ENCODE data around the gene CKS1B.
"Not testable (repeated sequence)": the region's sequence is repeated elsewhere in the genome, so short reads cannot be mapped to it uniquely, and the experiment has no call there.

The CKS1B gene

DNA sequence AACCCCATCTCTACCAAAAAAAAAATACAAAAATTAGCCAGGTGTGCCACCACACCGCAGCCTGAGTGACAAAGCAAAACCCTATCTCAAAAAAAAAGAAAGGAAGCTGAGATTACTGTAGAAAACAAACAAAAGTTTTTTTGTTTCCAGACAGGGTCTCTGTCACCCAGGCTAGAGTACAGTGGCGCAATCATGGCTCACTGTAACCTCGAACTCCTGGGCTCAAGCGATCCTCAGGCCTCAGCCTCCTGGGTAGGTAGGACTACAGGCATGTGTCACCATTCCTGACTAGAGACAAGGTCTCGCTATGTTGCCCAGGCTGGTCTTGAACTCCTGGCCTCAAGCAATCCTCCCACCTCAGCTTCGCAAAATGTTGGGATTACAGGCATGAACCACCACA lies 10.1 kb upstream of the CKS1B start:
- DNase-seq (ENCODE audit: low read depth), result no peak

- DNase-seq (ENCODE audit: low read depth), result no peak
Measured at GRCh38 chr1:154966111-154966510, 8.4 kb upstream of the CKS1B start.

DNA sequence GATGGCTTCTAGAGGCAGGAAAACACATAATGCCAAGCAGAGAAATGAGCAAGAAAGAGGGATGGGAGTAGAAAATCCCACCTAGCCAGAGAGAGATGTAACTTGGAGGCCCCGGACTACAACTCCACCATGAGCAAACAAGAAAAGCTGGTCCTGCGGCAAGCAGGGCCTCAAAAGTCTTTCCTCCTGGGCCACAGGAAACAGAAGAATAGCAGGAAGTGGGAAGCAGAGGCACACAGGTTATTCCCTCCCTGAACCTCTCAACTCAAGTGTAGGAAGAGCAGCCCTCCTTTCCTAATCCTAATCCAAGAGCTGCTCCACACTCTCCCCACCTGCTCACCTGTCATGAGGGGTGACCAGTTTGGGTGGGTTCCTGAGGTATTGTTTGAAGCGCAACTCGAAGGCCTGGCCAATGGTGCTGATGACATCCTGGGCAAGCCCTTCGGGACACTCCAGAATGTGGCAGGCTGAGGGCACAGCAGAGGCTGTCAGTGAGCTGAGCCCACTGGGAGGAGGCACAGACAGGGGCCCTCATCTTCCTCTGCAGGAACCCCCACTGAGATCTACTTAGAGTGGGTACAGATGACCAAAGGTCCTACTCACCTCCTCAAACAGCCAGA lies 7.0 kb upstream of the CKS1B start:
- no peak for DNase-seq (ENCODE audit: low read depth)

DNA sequence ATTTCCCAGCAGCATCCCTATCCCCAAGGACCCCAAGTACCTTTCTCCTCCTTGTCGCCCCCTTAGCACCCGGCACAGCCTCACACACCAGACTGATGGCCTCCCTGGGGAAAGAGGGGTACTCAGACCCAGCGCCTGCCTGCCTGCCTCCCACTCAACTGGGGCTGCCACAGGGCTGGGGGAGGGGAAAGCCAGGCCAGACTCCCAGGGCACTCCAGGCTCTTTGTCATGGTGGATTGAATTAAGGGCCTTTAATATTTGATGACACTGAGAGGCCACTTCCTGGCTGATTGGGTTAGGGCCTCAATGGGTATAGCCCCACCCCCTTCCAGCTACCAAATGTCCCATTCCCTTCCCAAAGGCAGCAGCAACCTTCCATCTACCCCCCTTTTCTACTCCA lies 5.8 kb upstream of the CKS1B start:
- no peak for DNase-seq (ENCODE audit: low read depth)

DNA sequence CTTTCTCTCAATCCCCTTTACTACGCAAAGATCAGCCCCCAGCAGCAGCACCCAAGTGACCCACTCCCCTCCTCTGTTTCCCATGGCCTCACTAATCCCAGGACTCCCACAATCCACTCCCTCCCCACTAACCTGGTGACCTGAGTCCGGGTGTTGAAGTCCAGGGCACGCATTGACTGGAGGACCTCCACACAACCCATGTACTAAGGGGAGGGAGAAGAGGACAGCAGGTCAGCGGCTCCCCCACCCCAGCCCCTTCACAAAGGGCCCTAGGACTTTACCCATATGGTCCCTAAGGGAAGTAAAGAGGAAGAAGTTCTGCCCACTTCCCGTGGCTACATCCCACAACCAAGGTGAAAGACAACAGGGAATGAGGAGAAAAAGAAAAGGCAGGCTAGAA lies 5.2 kb upstream of the CKS1B start:
- DNase-seq (ENCODE audit: low read depth), result no peak

DNA sequence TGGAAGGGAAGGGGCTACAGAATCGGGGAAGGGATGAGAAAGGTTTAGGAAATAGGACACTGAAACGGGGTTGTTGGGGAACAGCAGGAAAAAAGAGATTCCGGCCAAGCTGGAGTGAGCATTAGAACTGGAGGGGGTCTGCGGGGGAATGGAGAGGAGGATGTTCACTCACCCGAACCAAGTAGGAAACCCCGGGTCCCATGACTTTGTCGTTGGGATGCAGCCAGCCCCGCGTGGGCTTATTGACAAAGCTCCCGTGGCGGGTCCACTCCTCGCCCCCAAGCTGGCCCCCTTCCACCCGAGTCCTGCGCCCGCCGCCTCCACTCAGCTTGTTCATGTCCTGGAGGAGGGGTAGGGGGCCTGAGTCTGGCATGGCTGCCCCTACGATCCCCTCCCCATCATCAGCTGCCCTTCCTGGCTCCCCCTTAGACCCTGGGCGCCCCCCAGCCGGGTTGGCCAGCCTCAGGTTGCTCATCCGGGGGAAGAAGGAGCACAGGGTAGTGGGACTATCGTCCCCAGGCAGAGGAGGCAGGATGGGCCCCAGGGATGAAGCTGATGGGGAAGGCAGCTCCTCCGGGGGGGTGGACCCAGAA lies 4.5 kb upstream of the CKS1B start:
- DNase-seq (ENCODE audit: low read depth), result no peak

DNA sequence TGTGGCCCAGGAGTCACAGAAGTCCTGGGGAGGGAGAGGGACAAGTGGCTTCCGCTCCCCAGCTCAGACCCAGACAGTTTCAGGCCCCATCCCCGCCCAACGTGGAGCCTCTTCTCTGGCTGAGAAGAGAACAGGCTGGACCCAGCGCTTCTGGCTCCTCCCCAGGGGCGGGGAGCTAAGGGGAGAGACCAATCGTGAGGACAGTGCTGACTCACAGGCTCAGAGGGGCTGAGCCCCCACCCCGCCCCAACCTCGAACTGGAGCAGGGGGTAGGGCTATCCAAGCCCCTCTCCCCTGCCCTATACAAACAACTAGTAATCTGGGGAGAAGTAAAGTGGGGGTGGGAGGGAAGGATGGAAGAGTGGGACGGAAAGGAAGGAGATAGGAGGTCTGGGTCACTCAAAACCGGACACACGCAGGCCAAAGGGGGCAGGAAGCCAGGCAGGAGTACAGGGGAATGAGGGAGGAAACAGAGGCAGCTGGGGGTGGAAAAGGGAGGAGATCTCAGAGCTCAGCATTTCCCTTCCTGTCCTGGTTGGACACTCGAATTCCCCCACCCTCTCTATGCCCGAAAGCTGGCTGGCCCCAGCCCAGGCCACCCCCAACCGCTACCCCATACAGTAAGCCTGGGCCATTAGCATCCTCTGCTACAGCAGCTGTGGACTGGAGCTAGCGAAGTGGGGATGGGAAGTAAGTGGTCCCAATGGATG lies 3.7 kb upstream of the CKS1B start, which contains the start of gene SHC1:
SHC1 (minus strand) TSS at position 117 of the 710 bp plus-strand sequence. CDS start 221 bp downstream, outside the sequence.
- DNase-seq (ENCODE audit: low read depth), result no peak

DNA sequence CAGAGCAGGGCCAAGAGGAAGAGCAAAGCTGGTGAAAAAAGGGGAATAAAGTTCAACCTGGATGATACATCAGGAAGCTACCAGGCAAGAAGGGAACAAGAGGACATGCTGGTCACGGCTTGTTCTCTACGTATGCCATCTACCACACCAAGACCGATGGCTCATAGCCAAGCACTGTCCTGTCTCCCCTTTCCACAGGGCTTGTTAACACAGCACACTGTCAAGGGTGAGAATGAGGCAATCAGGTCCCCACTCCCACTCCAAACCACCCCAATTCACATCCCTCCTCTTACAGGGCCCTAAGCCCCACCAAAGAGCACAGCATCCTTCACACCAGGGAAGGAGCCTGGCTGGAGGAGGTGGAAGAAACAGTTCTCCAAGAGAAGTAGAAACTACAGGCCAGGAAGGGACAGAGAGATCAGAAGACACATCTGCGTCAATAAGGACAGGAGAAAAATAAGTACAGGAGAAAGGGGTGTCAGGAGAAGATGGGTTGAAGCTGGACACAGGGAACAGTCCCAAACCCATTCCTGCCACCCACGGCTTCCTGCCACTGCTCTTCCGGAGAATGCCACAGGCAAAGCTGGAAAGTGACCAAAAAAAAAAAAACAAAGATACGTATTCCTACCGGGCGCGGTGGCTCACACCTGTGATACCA lies 3.0 kb upstream of the CKS1B start:
- DNase-seq (ENCODE audit: low read depth), result no peak

GRCh38 chr1:154972213-154972516 lies 2.3 kb upstream of the CKS1B start:
- no peak for DNase-seq (ENCODE audit: low read depth)

GRCh38 chr1:154972517-154973343 lies 1.8 kb upstream of the CKS1B start:
- no peak for DNase-seq (ENCODE audit: low read depth)

DNA sequence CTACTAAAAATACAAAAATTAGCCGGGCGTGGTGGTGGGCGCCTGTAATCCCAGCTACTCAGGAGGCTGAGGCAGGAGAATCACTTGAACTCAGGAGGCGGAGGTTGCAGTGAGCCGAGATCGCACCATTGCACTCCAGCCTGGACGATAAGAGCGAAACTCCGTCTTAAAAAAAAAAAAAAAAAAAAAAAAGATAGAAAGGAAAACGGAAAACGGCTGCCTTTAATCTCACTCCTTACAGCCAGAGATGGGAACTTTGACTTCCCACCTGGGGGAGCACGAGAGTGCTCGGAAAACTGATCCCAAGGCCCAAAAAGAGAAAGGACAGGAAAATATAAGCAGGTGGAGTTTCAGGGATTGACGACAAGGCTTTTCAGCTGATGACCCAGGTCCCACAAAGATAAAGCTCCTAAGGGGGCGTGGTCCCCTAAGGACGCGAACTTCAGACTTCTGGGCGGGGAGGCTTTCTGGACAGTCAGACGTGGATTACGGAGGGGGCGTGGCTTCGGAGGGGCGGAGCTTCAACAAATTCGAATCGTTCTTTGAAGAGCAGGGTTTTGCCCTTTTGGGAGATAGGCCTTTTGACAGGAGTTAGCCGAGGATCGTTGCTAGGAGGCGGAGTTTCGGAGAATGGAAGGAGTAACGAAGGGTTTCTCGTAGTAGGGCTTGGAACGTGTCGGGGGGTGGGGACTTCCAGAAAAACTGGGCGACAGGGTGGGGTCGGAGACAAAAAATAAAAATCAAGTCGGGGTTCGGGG lies 958 bp upstream of the CKS1B start:
- peak; percentile 82 for DNase-seq (ENCODE audit: low read depth)

GRCh38 chr1:154974808-154975408 lies 427 bp downstream of the CKS1B start:
- peak; percentile 79 for DNase-seq (ENCODE audit: low read depth)

- peak; percentile 33 for DNase-seq (ENCODE audit: low read depth)
Measured at GRCh38 chr1:154975409-154976059, 1.1 kb downstream of the CKS1B start.

GRCh38 chr1:154977762-154978161 lies 3.3 kb downstream of the CKS1B start:
- DNase-seq (ENCODE audit: low read depth), result not testable (repeated sequence)

DNA sequence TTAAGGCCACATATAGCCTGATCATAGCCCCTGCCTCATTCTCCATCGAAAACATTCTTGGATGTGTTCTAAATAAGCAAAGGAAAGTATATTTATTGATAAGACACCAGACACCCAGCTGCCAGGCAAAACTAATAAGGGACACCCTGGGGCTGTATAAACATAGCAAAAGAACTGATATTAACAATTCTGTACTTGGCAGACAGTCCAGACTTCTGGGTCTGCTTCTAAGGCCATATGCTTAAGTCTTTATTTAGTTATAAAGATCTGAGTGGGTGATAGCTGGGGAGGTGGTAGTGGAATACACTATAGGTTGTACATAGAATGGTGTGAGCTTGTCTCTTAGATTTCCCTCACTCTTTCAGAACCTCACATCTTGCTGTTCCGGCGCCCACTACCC lies 3.9 kb downstream of the CKS1B start:
- DNase-seq (ENCODE audit: low read depth), result no peak

- no peak for DNase-seq (ENCODE audit: low read depth)
Measured at GRCh38 chr1:154982341-154982740, 7.9 kb downstream of the CKS1B start.

GRCh38 chr1:154982897-154983648 lies 8.6 kb downstream of the CKS1B start, which contains the start of gene FLAD1:
Gene FLAD1, plus strand, starts transcription at chr1:154983344. Its CDS starts 351 bp downstream, at chr1:154983695.
- peak; percentile 75 for DNase-seq (ENCODE audit: low read depth)

GRCh38 chr1:154983776-154984466 lies 9.4 kb downstream of the CKS1B start:
- no peak for DNase-seq (ENCODE audit: low read depth)

GRCh38 chr1:154986736-154987135 lies 12.3 kb downstream of the CKS1B start:
- not testable (repeated sequence) for DNase-seq (ENCODE audit: low read depth)

All from stimulated activated CD8-positive, alpha-beta memory T cell treated with anti-CD3 and anti-CD28 coated beads, Interleukin-15, amount 100 ng/mL, for 24 hours (primary cell).